GM19463 (cell line): ENCODE measurements around the gene PCSK1N.
"Not testable (repeated sequence)": the region's sequence is repeated elsewhere in the genome, so short reads cannot be mapped to it uniquely, and the experiment has no call there.

Experiments used
- ATAC-seq: cut with Tn5 transposase; IDR thresholded peaks from one replicate; pipeline ENCODE4 v1.9.1; 2021; ENCODE audit warnings: mild to moderate bottlenecking, moderate library complexity; ENCODE audit not compliant: unreplicated experiment

PCSK1N gene

GRCh38 chrX:48835524-48836329 lies at the start of gene PCSK1N:
TSS of gene PCSK1N (minus strand) at chrX:48835610. CDS start at chrX:48835532, 78 bp downstream.
- ATAC-seq = no peak

GRCh38 chrX:48883729-48884128 lies 48.3 kb upstream of the PCSK1N start:
- ATAC-seq = no peak

- ATAC-seq = not testable (repeated sequence)
Observed at GRCh38 chrX:48876944-48877343, 41.5 kb upstream of the PCSK1N start.

- ATAC-seq = not testable (repeated sequence)
Observed at GRCh38 chrX:48872017-48872416, 36.6 kb upstream of the PCSK1N start.

GRCh38 chrX:48864210-48864609 lies 28.8 kb upstream of the PCSK1N start:
- no peak for ATAC-seq

GRCh38 chrX:48854898-48855297 lies 19.5 kb upstream of the PCSK1N start:
- no peak for ATAC-seq

- not testable (repeated sequence) for ATAC-seq
Observed at GRCh38 chrX:48854121-48854804, 18.9 kb upstream of the PCSK1N start.

- ATAC-seq = not testable (repeated sequence)
Observed at GRCh38 chrX:48853494-48853893, 18.1 kb upstream of the PCSK1N start.

- no peak for ATAC-seq
Observed at GRCh38 chrX:48852857-48853256, 17.4 kb upstream of the PCSK1N start.

GRCh38 chrX:48848847-48849246 lies 13.4 kb upstream of the PCSK1N start:
- ATAC-seq = no peak

- no peak for ATAC-seq
Observed at GRCh38 chrX:48839686-48840085, 4.3 kb upstream of the PCSK1N start.

- ATAC-seq = no peak
Observed at GRCh38 chrX:48834383-48834709, 1.1 kb downstream of the PCSK1N start.

GRCh38 chrX:48833542-48834138 lies 1.8 kb downstream of the PCSK1N start:
- ATAC-seq = no peak

- ATAC-seq = no peak
Observed at GRCh38 chrX:48831909-48832291, 3.5 kb downstream of the PCSK1N start.

- ATAC-seq = no peak
Observed at GRCh38 chrX:48831136-48831908, 4.1 kb downstream of the PCSK1N start.

GRCh38 chrX:48829016-48829735 lies 6.2 kb downstream of the PCSK1N start:
- no peak for ATAC-seq

GRCh38 chrX:48827654-48827968 lies 7.8 kb downstream of the PCSK1N start:
- ATAC-seq = no peak

- no peak for ATAC-seq
Observed at GRCh38 chrX:48826876-48827653, 8.3 kb downstream of the PCSK1N start.

GRCh38 chrX:48826135-48826875 lies 9.1 kb downstream of the PCSK1N start, which contains the start of gene ERAS:
TSS of gene ERAS (plus strand) at chrX:48826513. CDS start at chrX:48829124, 2,611 bp downstream.
- no peak for ATAC-seq
